ENCODE data around the gene PPP2R3A. TPM values are rescaled to one million over a fixed set of nuclear protein-coding genes. Genes with fewer than 3 reads are reported as not detected.

PPP2R3A gene
- total and polyA plus RNA-seq, 2 of the 13 experiments (the other 11 are each of a cell fraction or from before 2014, with no cell fraction given) = 0.07 to 0.12 TPM

GRCh38 chr3:135981701-135982403 lies 16.3 kb downstream of the PPP2R3A start:
- POLR2A ChIA-PET = no interaction called here
- TF ChIP-seq E2F5 (CRISPR knock-in tag; conservative IDR thresholded peaks at IDR 0.05) (no peak), NFRKB (IDR thresholded peaks at IDR 0.05) (no peak), TCF12 (IDR thresholded peaks at IDR 0.05) (no peak), TCF12 (CRISPR knock-in tag; IDR thresholded peaks at IDR 0.05) (no peak), ZNF674 (CRISPR knock-in tag; IDR thresholded peaks at IDR 0.05; ENCODE audit: low read depth) (no peak), POLR2A (IDR thresholded peaks at IDR 0.05; ENCODE audit: insufficient read depth in 1 of 2, low read depth in 2 of 2, low read length in 2 of 2) (no peak), ZNF567 (CRISPR knock-in tag; IDR thresholded peaks at IDR 0.05; ENCODE audit: borderline replicate concordance) (no peak), ZNF160 (CRISPR knock-in tag; IDR thresholded peaks at IDR 0.05) (no peak)
- 23% methylated on average over 4 of the region's 4 CpGs for WGBS (ENCODE audit: low lambda C conversion rate)
- Histone ChIP-seq H4K20me1 (ENCODE audit: insufficient read depth, low read length) (no peaks in the 10 kb centered on the region), H3K9me3 (ENCODE audit: low read length) (no peaks in the 10 kb centered on the region), H3K36me3 (replicated peaks in 1 of 2; ENCODE audit: control insufficient read depth in 1 of 2, insufficient read depth in 2 of 2, low read length in 2 of 2) (no peaks in the 10 kb centered on the region), H3K4me2 (ENCODE audit: low read depth, low read length) (no peak overlapping the region), H3K9ac (ENCODE audit: insufficient read depth, low read depth, low read length) (no peak overlapping the region), H2AFZ (ENCODE audit: low read length) (no peak overlapping the region), H3K27me3 (ENCODE audit: control insufficient read depth in 1 of 2, insufficient read depth in 2 of 2, low read length in 2 of 2) (no peaks in the 10 kb centered on the region), H3K79me2 (ENCODE audit: insufficient read depth, low read length) (no peaks in the 10 kb centered on the region), H3K4me3 (replicated peaks in 1 of 3; ENCODE audit: insufficient read depth in 1 of 3, low read depth in 2 of 3, low read length in 3 of 3) (no peak overlapping the region), H3K27ac (ENCODE audit: extremely low read length, insufficient read depth, low read length) (no peak overlapping the region), H3K4me1 (ENCODE audit: insufficient read depth, low read length) (no peaks in the 10 kb centered on the region)
- intact Hi-C loops (cut with micrococcal nuclease; ENCODE audit: unreplicated experiment) (no loop called here), in situ Hi-C loops (cut with HindIII; ENCODE audit: extremely low pct_ligation_motif_present, low pct_unique_long_range_greater_than_20kb) (no loop called here)
- FAIRE-seq = no peak
- no peak for DNase-seq (ENCODE audit: low spot score)
- no peak for ATAC-seq
- CTCF ChIA-PET (ENCODE audit: low intra/inter-chr PET ratio, low total read pairs) = no interaction called here
- BruUV-seq (replicated peaks) = no TSS peak

GRCh38 chr3:135982404-135982761 lies 16.9 kb downstream of the PPP2R3A start:
- Histone ChIP-seq H3K4me2 (ENCODE audit: low read depth, low read length) (no peak overlapping the region), H3K27me3 (ENCODE audit: control insufficient read depth in 1 of 2, insufficient read depth in 2 of 2, low read length in 2 of 2) (no peaks in the 10 kb centered on the region), H3K4me1 (ENCODE audit: insufficient read depth, low read length) (no peaks in the 10 kb centered on the region), H3K4me3 (replicated peaks in 1 of 3; ENCODE audit: insufficient read depth in 1 of 3, low read depth in 2 of 3, low read length in 3 of 3) (no peak overlapping the region), H3K9ac (ENCODE audit: insufficient read depth, low read depth, low read length) (no peak overlapping the region), H3K27ac (ENCODE audit: extremely low read length, insufficient read depth, low read length) (no peak overlapping the region), H3K9me3 (ENCODE audit: low read length) (no peaks in the 10 kb centered on the region), H2AFZ (ENCODE audit: low read length) (no peak overlapping the region), H3K36me3 (replicated peaks in 1 of 2; ENCODE audit: control insufficient read depth in 1 of 2, insufficient read depth in 2 of 2, low read length in 2 of 2) (no peaks in the 10 kb centered on the region), H3K79me2 (ENCODE audit: insufficient read depth, low read length) (no peaks in the 10 kb centered on the region), H4K20me1 (ENCODE audit: insufficient read depth, low read length) (no peaks in the 10 kb centered on the region)
- ATAC-seq = no peak
- ChIA-PET CTCF (ENCODE audit: low intra/inter-chr PET ratio, low total read pairs) (no interaction called here), POLR2A (no interaction called here)
- no peak for DNase-seq (ENCODE audit: low spot score)
- TF ChIP-seq MTF1 (CRISPR knock-in tag; IDR thresholded peaks at IDR 0.05) (no peak), SMC3 (IDR thresholded peaks at IDR 0.05; ENCODE audit: low read length) (no peak), FOXC1 (CRISPR knock-in tag; IDR thresholded peaks at IDR 0.05; ENCODE audit: borderline replicate concordance) (no peak), SUZ12 (IDR thresholded peaks at IDR 0.05; ENCODE audit: low read depth, low read length) (no peak), ZIK1 (CRISPR knock-in tag; IDR thresholded peaks at IDR 0.05; ENCODE audit: borderline replicate concordance, low read depth) (no peak), CENPX (CRISPR knock-in tag; IDR thresholded peaks at IDR 0.05) (no peak), ZSCAN5A (CRISPR knock-in tag; IDR thresholded peaks at IDR 0.05; ENCODE audit: borderline replicate concordance) (no peak), NFE2L2 (IDR thresholded peaks at IDR 0.05; ENCODE audit: low read length) (no peak), ARNT2 (CRISPR knock-in tag; IDR thresholded peaks at IDR 0.05; ENCODE audit: low read depth) (no peak)
- FAIRE-seq = no peak
- 36% methylated on average over 1 of the region's 1 CpG for WGBS (ENCODE audit: low lambda C conversion rate)
- no TSS peak for BruUV-seq (replicated peaks)
- in situ Hi-C loops (cut with HindIII; ENCODE audit: extremely low pct_ligation_motif_present, low pct_unique_long_range_greater_than_20kb) (no loop called here), intact Hi-C loops (cut with micrococcal nuclease; ENCODE audit: unreplicated experiment) (no loop called here)

All from HepG2 (cell line).